PC-3 (cell line): ENCODE measurements around the gene PLOD3. TPM values are rescaled to one million over a fixed set of nuclear protein-coding genes. Genes with fewer than 3 reads are reported as not detected.
A peak's percentile ranks its signal among the peaks of the same experiment; 100 is the strongest.

Experiments
- ATAC-seq: fragments of 200-7000 bp; cut with Tn5 transposase; 2 replicates; pipeline ENCODE4 v1.9.1; 2020; ENCODE audit warnings: mild to moderate bottlenecking, moderate library complexity
- BruUV-seq: library from RNA; stranded (reverse); fragments of 400-500 nt; replicated peaks from 2 replicates; lab custom pipeline; 2021; lab: Mats Ljungman, UMichigan
- CTCF ChIA-PET: fragments of 300-600 bp; sonication (Branson Sonifier 250); formaldehyde crosslinking; loops from one replicate; lab custom pipeline; 2022; ENCODE audit warnings: antibody characterized with exemption; lab: Charles Lee
- POLR2A ChIA-PET: fragments of 300-600 bp; sonication (Branson Sonifier 250); formaldehyde crosslinking; loops from one replicate; lab custom pipeline; 2022; ENCODE audit warnings: antibody characterized with exemption; ENCODE audit not compliant: unreplicated experiment; lab: Charles Lee
- DNase-seq: peaks from one replicate; pipeline ENCODE4 v3.0.0-alpha.2; 2015
- H2AFZ ChIP-seq: fragments of 300-600 bp; sonication (generic); 2 replicates; pipeline ENCODE4 v1.6.0; 2016; ENCODE audit warnings: antibody characterized with exemption, low read length
- H3F3A ChIP-seq: fragments of 300-600 bp; sonication (generic); one replicate; pipeline ENCODE4 v1.6.0; 2017; ENCODE audit warnings: antibody characterized with exemption, low read length, control low read depth, mild to moderate bottlenecking; ENCODE audit not compliant: unreplicated experiment
- H3K27ac ChIP-seq: fragments of 300-600 bp; sonication (generic); 2 replicates; pipeline ENCODE4 v1.5.1; 2016; ENCODE audit warnings: mild to moderate bottlenecking, low read length
- H3K27me3 ChIP-seq: fragments of 300-600 bp; sonication (generic); 2 replicates; pipeline ENCODE4 v1.6.1; 2016; ENCODE audit warnings: low read length, mixed read lengths
- H3K36me3 ChIP-seq: fragments of 300-600 bp; sonication (generic); 2 replicates; pipeline ENCODE4 v1.6.1; 2016; ENCODE audit warnings: low read depth, mixed run types, low read length, mixed read lengths
- H3K4me1 ChIP-seq: fragments of 300-600 bp; sonication (generic); 2 replicates; pipeline ENCODE4 v1.5.1; 2016; ENCODE audit warnings: low read length; ENCODE audit not compliant: insufficient read depth
- H3K4me2 ChIP-seq: fragments of 300-600 bp; sonication (generic); 2 replicates; pipeline ENCODE4 v1.6.0; 2016; ENCODE audit warnings: low read length
- H3K4me3 ChIP-seq: fragments of 300-600 bp; sonication (generic); 2 replicates; pipeline ENCODE4 v1.5.1; 2016; ENCODE audit warnings: mild to moderate bottlenecking, low read length, mixed read lengths
- H3K79me2 ChIP-seq: fragments of 300-600 bp; sonication (generic); 2 replicates; pipeline ENCODE4 v1.6.1; 2017; ENCODE audit warnings: low read length, mixed read lengths
- H3K9ac ChIP-seq: fragments of 300-600 bp; sonication (generic); 2 replicates; pipeline ENCODE4 v1.6.0; 2016; ENCODE audit warnings: mild to moderate bottlenecking, low read length
- H3K9me2 ChIP-seq: fragments of 300-600 bp; sonication (generic); replicated peaks from 2 replicates; pipeline ENCODE4 v1.6.1; 2016; ENCODE audit warnings: mixed run types, low read length, mixed read lengths
- H3K9me3 ChIP-seq: fragments of 300-600 bp; sonication (generic); 2 replicates; pipeline ENCODE4 v1.6.1; 2016; ENCODE audit warnings: low read length, mixed read lengths
- H4K20me1 ChIP-seq: fragments of 300-600 bp; sonication (generic); 2 replicates; pipeline ENCODE4 v1.6.1; 2016; ENCODE audit warnings: low read length, mixed read lengths
- CTCF ChIP-seq: fragments of 300-600 bp; sonication (generic); conservative IDR thresholded peaks from 2 replicates; pipeline ENCODE4 v1.5.1; 2017; ENCODE audit warnings: antibody characterized with exemption, low read depth, mild to moderate bottlenecking, low read length
- EZH2 ChIP-seq: fragments of 300-600 bp; sonication (generic); IDR thresholded peaks from one replicate; pipeline ENCODE4 v1.6.1; 2017; ENCODE audit warnings: antibody characterized with exemption, mild to moderate bottlenecking, low read length; ENCODE audit not compliant: unreplicated experiment
- EZH2phosphoT487 ChIP-seq: fragments of 300-600 bp; sonication (generic); IDR thresholded peaks from 2 replicates; pipeline ENCODE4 v1.6.1; 2018; ENCODE audit warnings: mild to moderate bottlenecking, antibody characterized with exemption, low read length, borderline replicate concordance
- intact Hi-C: fragments of 100-400 bp; cut with micrococcal nuclease; formaldehyde crosslinking; loops from 2 replicates; pipeline ENCODE4 v1.9.0; 2023
- microRNA-seq: library from miRNA; unstranded; fragments of <30 nt; microRNA quantifications from one replicate; pipeline ENCODE4 v1.1.0, GENCODE V29; 2020; ENCODE audit not compliant: unreplicated experiment
- total RNA-seq: library from RNA; depleted of rRNA; stranded (reverse); fragments of >200 nt; gene quantifications from 2 replicates; pipeline ENCODE4 v1.2.3, GENCODE V29; 2014; rRNA removed

Gene PLOD3
- total RNA-seq, 1 experiment from 2014 or later = 66.6 TPM

GRCh38 chr7:101156866-101157589, 60.4 kb downstream of the PLOD3 start:
- H2AFZ ChIP-seq = no peak overlapping the region
- ChIA-PET POLR2A (interaction anchor here (0.6 kb wide), 1 partner anchor 72 kb away, joined by 4 read pairs; no protein-coding TSS in a partner anchor), CTCF (interaction anchor here (1.0 to 1.3 kb wide), 2 partner anchors 11 to 13 kb away, joined by 3 to 19 read pairs; no protein-coding TSS in a partner anchor)
- ATAC-seq = no peak
- peaks cover 9% of the 10 kb centered on the region; the same call in 1 of the 2 replicates for H3K36me3 ChIP-seq
- H4K20me1 ChIP-seq = no peaks in the 10 kb centered on the region
- DNase-seq = peak; percentile 77
- peak overlapping the region; percentile 53 for H3K4me2 ChIP-seq
- TF ChIP-seq EZH2phosphoT487 (no peak), EZH2 (no peak), CTCF (no peak)
- H3K9me2 ChIP-seq = no peaks in the 10 kb centered on the region
- H3F3A ChIP-seq = no peaks in the 10 kb centered on the region
- peaks cover 54% of the 10 kb centered on the region for H3K4me1 ChIP-seq
- H3K4me3 ChIP-seq = no peak overlapping the region
- H3K79me2 ChIP-seq = peaks cover 21% of the 10 kb centered on the region
- H3K27me3 ChIP-seq = no peaks in the 10 kb centered on the region
- peak overlapping the region; percentile 78 for H3K27ac ChIP-seq
- intact Hi-C loops = no loop called here
- no TSS peak for BruUV-seq
- H3K9ac ChIP-seq = peak overlapping the region; percentile 28; the same call in 1 of the 2 replicates
- H3K9me3 ChIP-seq = no peaks in the 10 kb centered on the region

GRCh38 chr7:101156277-101156676, 61.1 kb downstream of the PLOD3 start:
- no TSS peak for BruUV-seq
- no peak overlapping the region for H3K9ac ChIP-seq
- peaks cover 21% of the 10 kb centered on the region for H3K79me2 ChIP-seq
- no peak overlapping the region for H2AFZ ChIP-seq
- ChIA-PET POLR2A (interaction anchor here (0.6 kb wide), 1 partner anchor 71 kb away, joined by 4 read pairs; no protein-coding TSS in a partner anchor), CTCF (interaction anchor here (0.6 to 1.3 kb wide), 3 partner anchors 12 to 36 kb away, joined by 3 to 19 read pairs (median 3); no protein-coding TSS in a partner anchor)
- H3K27ac ChIP-seq = peak overlapping the region; percentile 78
- peaks cover 47% of the 10 kb centered on the region for H3K4me1 ChIP-seq
- no peak for DNase-seq
- intact Hi-C loops = no loop called here
- no peaks in the 10 kb centered on the region for H4K20me1 ChIP-seq
- H3K4me2 ChIP-seq = peak overlapping the region; percentile 98; the same call in 1 of the 2 replicates
- H3F3A ChIP-seq = no peaks in the 10 kb centered on the region
- ATAC-seq = no peak
- peaks cover 9% of the 10 kb centered on the region; the same call in 1 of the 2 replicates for H3K36me3 ChIP-seq
- no peaks in the 10 kb centered on the region for H3K27me3 ChIP-seq
- no peaks in the 10 kb centered on the region for H3K9me3 ChIP-seq
- 0 out of 2 replicates have a peak, but pooled peaks have one; percentile 16 for TF ChIP-seq CTCF
- no peak for TF ChIP-seq EZH2
- no peak for TF ChIP-seq EZH2phosphoT487
- no peak overlapping the region for H3K4me3 ChIP-seq
- no peaks in the 10 kb centered on the region for H3K9me2 ChIP-seq

Small RNA genes within 50 kb of the gene (microRNA-seq; reads per million reads assigned to microRNA genes)
- gene MIR4653 = not detected

Other genes starting within 250 kb of the PLOD3 start
- 0.18 and 0.69 TPM in 2 replicates for gene MUC12, start 248.0 kb downstream of the PLOD3 start, total RNA-seq
- gene MUC17, start 197.5 kb downstream of the PLOD3 start, total RNA-seq = not detected in 2 replicates
- gene TRIM56, start 132.1 kb downstream of the PLOD3 start, total RNA-seq = 10.6 and 14.8 TPM in 2 replicates
- 46.1 and 52.5 TPM in 2 replicates for gene SERPINE1, start 90.5 kb downstream of the PLOD3 start, total RNA-seq
- gene AP1S1, start 63.1 kb downstream of the PLOD3 start, total RNA-seq = 148 and 190 TPM in 2 replicates
- gene VGF, start 52.0 kb downstream of the PLOD3 start, total RNA-seq = 1.6 and 2.5 TPM in 2 replicates
- 0.26 TPM in 1 of 2 replicates, not detected in the other for gene NAT16, start 37.3 kb downstream of the PLOD3 start, total RNA-seq
- not detected in 2 replicates for gene MOGAT3, start 16.5 kb downstream of the PLOD3 start, total RNA-seq
- gene ZNHIT1, start 584 bp upstream of the PLOD3 start, total RNA-seq = 161 and 188 TPM in 2 replicates
- gene CLDN15, start 20.2 kb upstream of the PLOD3 start, total RNA-seq = 6.7 and 9.9 TPM in 2 replicates
- 146 and 199 TPM in 2 replicates for gene FIS1, start 27.5 kb upstream of the PLOD3 start, total RNA-seq
- 27.1 and 32.8 TPM in 2 replicates for gene IFT22, start 104.2 kb upstream of the PLOD3 start, total RNA-seq
- not detected in 2 replicates for gene COL26A1, start 145.3 kb upstream of the PLOD3 start, total RNA-seq